ENCODE results near the gene DBX2.

DNA sequence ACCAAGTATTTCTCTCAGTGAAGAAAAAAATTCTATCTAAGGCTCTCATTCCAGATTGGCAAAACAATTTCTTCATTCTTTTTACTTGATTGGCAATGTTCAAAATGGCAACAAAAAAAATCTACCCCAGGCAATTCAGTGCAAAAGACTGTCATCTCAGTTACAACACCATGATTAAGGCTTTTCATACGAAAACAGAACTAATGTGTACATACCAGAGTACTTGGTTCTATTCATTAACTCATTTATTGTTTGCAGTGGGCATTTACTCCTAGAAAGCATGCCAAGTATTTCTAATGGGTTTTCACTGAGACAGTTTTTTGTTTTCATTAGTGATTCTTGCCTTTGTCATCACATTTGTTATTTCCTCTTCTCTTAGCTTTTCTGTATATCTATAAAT is 33.0 kb downstream of the DBX2 start:
- TF ChIP-seq, protein P1, sequence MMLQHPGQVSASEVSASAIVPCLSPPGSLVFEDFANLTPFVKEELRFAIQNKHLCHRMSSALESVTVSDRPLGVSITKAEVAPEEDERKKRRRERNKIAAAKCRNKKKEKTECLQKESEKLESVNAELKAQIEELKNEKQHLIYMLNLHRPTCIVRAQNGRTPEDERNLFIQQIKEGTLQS (IDR thresholded peaks at IDR 0.05) = no peak
- TF ChIP-seq CTCF (IDR thresholded peaks at IDR 0.05; ENCODE audit: low read depth, low read length, missing input control) (no peak), EGR1 (IDR thresholded peaks at IDR 0.05; ENCODE audit: low read depth in 2 of 2) (no peak), TAF1 (conservative IDR thresholded peaks at IDR 0.05) (no peak), YY1 (IDR thresholded peaks at IDR 0.05) (no peak), GABPA (IDR thresholded peaks at IDR 0.05 in 1 of 2, conservative IDR thresholded peaks at IDR 0.05 in 1 of 2) (no peak)
- TF ChIP-seq, protein P2, sequence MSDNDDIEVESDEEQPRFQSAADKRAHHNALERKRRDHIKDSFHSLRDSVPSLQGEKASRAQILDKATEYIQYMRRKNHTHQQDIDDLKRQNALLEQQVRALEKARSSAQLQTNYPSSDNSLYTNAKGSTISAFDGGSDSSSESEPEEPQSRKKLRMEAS (IDR thresholded peaks at IDR 0.05) = no peak
